T-helper 1 cell treated with Interleukin-12 subunit alpha and Interleukin-12 subunit beta and Interleukin-4 antibody, amounts not matched to agents 30 ng/mL and 1 ng/mL, for 36 hours (primary cell): ENCODE measurements around the gene LARGE1. TPM values are rescaled to one million over a fixed set of nuclear protein-coding genes. Genes with fewer than 3 reads are reported as not detected.

ENCODE experiments used
- intact Hi-C: fragments of 100-400 bp; cut with micrococcal nuclease; formaldehyde crosslinking; loops from one replicate; pipeline ENCODE4 v1.15.1; 2024
- total RNA-seq: library from RNA; stranded (reverse); gene quantifications from 2 replicates; pipeline ENCODE4 v1.2.3, GENCODE V29; 2022

LARGE1 gene
- total RNA-seq, 1 donor from 2014 or later = 0.32 TPM

DNA sequence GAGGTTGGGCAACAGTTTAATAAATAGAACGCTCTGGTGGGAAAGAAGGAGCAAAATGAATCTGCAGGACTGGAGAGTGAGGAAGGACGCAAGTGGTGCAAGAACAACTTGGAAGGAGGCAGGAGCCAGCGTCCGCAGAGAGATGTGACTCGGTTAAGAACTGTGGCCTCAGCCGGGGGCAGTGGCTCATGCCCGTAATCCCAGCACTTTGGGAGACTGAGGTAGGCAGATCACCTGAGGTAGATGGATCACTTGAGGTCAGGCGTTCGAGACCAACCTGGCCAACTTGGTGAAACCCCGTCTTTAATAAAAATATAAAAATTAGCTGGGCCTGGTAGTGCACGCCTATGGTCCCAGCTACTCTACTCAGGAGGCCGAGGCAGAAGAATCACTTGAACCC lies 319.7 kb downstream of the LARGE1 start:
- intact Hi-C loops = no loop called here

DNA sequence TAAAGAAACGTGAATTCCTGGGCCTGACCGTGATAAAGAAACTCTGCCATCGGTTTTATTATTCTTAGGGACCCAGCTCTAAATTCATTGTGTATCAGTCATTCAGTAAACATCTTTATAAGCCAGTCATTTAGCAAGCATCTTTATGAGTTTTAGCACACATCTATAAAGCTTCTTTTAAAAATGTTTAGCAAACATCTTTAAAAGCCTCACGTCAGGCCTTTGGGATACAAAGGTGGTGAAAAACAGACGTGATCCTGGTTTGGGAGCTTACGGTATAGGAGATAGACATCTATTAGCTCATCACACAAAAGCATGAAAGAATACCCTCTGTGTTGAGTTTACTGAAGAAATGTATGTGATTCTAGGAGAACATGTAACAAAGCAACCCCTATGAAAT lies 320.2 kb downstream of the LARGE1 start:
- intact Hi-C loops = no loop called here

DNA sequence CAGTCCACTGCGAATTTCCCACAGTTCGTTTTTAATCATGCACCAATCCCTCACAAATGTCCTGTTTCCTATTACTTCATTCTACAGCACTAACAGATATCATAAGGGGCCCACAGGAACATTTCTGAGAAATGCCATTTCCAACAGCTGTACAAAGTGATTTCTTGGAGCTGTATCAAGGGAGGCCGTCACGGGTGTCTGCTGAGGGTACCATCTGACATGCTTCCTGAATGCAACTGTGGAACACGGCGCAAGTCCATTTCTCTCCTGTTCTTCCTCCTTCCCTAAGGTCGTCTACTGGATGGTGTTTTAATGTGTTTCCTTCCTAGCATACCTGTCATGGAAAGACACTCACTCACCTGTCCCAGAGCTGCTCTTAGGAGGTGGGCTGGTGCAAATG lies 320.7 kb downstream of the LARGE1 start:
- intact Hi-C loops = no loop called here

DNA sequence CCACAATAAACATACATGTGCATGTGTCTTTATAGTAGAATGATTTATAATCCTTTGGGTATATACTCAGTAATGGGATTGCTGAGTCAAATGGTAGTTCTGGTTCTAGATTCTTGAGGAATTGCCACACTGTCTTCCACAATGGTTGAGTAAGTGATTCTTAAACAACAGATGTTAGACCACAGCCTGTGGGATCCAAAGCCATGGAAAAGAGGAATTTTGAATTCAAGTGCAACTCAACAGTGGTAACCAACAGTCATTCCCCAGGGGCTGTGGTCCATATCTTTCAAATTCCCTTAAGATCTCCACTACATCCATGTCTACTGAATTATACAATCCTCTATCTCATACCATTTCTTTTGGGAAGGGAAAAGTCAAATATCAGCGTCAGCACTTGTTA lies 321.5 kb downstream of the LARGE1 start:
- intact Hi-C loops = no loop called here

DNA sequence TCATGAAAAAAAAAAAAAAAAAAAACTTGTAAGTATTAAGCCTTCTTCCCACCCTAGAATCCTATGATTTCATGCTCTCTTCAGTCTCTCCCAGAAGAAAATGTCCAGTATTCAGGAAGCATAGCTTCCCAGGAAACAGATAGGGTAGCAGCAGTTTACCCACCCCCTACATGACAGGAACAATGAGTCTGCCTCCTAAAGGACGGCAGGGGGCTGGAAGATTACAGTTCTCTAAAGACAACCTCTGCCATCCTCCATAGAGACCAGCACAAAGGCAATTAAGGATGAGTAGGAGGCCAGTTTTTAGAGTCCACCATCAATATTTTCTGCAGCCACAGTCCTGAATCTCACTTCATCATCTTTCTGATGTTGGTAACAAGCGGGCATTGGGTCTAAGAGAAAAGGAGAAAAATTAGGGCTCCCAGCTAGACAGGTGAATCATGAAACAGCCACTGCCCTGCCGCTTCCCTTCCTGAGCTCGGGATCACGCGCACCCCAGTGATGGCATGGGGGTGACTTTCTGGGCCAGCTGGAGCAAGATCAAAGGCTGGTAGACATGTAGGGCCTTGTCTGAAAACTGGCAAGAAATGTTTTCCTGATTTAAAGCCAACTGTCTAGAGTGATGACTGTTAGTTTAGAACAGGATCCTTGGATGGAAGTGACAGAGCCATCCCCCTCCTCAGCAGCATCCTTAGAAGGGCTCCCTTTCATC lies 322.8 kb downstream of the LARGE1 start:
- intact Hi-C loops = no loop called here

DNA sequence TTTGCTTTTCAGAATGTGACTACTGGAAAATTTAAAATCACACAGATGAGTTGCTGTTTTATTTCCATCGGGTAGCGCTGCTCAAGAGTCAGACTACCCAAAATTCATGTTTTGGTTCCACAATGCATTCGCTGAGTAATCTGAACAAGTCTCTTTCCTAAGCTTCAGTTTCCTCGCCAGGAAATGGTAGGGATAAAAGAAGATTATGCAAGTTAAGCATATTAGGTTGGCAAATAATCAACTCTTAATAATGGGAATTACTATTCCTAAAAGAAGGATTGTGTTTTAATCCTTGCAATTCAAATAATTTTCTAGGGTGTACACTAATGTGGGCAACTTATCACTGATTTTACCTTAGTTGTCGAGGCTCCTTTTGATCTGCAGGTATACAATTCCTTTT lies 326.5 kb downstream of the LARGE1 start:
- intact Hi-C loops = no loop called here

DNA sequence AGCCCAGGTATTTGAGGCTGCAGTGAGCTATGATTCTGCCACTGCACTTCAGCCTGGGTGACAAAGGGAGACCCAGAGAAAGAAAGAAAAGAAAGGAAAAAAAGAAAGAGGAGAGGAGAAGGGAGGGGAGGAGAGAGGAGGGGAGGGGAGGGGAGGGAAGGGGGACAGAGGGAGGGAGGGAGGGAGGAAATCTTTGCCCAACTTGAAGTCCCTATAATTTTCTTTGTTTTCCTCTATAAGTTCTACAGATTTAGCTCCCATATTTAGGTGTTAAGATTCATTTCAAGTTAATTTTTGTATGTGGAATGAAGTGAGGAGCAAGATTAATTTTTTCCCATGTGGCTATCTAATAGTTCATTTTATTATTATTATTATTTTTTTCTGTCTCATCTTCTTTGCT lies 328.3 kb downstream of the LARGE1 start:
- intact Hi-C loops = no loop called here

DNA sequence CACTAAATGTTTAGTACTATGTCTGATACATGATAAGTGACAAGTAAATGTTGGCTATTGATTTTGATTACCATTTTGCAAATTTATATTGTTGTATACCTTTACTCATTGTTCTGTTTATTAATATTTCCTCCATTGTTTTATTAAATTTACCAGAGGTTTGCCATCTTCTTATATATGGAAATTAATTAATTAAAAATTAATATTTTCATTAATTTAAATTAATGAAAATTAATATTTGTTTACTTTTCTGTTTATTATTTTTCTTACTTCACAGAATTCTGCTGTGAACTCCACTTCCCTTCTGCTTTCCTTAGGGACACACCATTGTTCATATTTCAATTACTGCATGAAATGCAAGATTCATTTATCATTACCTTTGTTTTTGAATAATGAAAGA lies 331.0 kb downstream of the LARGE1 start:
- intact Hi-C loops = no loop called here

DNA sequence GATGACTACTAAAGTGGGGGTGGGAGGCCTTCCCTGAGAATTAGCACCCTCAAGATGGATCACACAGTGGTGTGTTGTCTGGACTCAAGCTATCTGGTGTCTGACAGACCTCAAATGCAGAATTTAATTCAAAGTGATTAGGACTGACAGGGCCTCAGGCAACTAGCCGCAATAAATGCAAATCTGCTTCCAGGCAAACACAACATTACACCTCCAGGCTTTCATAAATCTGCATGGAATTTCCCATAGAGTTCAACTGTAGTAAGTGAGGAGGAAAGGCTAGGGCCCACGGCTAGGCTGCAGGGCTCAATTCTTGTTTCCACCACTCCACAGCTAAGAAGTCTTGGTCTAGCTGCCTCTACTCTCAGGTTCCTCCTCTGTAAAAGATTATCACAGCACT lies 331.4 kb downstream of the LARGE1 start:
- intact Hi-C loops = no loop called here

DNA sequence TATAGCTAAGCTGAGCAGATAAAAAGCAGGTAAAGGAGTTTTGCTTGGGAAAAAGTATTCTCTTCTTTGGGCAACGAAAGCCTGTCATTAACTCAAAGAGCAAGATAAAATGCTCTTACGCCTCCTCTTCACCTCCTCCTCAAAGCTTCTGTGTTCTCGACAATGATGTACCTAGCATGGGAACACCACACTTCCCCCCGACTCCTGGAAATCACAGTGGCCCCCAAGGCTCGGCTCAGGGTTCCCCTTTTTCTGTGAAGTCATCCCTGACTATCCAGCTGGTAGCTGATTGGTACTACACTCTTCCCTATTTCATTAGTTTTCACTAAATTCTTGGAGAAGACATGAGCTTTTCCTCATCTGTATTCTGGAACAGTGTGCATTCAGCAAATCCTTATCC lies 336.1 kb downstream of the LARGE1 start:
- intact Hi-C loops = no loop called here

DNA sequence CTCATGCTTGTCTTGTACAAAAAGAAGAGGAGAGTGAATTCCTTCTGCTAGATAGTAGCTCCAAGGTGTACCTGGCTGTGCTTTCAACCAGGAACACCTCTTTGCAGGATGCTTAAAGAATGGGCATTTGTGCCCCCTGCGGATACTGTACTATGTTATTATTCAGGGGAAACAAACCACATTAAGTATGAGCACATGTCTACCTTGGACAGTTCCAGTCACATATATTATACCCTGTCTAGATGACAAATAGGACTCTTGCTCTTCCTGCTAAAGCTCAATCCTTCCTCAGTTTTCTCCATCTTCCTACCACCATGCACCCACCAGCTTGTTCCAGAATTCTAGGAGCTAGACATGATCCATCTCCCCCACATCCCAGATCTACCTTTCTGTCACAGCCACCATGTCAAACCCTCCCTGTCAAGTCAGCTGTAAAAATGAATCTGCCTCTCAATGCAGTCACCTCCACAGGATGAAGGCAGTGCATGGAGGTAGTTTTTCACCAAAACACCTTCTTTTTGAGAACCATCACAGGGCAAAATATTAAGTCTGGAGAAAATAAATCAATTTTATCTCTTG lies 337.4 kb downstream of the LARGE1 start:
- intact Hi-C loops = no loop called here

DNA sequence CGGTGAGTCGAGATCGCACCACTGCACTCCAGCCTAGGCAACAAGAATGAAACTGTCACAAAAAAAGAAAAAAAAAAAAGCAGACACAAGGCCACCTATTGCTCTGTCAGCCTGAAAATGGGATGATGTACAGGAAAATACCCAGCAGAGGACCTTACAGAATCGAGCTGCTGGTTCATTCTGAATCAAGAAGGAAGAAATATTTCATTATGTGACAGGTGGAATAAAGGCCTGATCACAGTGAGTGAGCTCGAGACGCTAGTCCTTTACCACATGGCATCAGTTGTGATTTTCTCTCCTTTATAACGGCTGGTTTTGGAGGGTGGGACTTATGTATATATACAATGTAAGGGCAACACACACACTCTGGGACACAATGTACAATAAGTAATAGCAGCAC lies 340.0 kb downstream of the LARGE1 start:
- intact Hi-C loops = no loop called here

DNA sequence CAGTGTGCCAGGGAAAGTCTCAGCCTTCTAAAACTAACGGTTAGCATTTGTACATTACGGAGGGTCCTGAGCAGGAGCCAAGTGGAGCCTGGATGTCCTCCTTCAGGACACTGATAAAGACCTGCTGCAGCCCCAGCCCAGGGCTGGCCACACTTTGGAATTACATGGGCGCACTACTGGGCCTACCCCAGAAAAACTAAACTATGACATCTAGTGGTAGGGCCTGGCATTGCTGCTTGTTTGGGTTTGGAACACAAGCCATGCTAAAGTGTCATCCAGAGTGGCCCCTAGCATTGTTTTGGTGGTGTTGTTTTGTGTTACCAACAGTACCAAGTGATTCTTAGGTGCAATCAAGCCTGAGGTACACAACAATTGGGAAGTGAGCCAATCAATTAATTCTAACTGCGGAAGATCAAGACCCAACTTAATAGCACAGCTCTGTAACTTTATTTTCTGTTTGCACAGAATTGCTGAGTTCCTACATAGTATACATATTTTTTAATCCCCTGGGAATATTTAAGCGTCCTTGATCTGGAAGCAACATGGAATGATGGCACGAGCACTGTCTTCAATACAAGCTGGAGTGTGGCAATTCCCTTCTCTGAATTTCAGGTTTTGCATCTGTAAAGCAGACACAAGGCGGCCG lies 340.7 kb downstream of the LARGE1 start:
- intact Hi-C loops = loop anchor here (1.0 kb wide), 1 partner anchor 60 kb away; no protein-coding TSS in a partner anchor

DNA sequence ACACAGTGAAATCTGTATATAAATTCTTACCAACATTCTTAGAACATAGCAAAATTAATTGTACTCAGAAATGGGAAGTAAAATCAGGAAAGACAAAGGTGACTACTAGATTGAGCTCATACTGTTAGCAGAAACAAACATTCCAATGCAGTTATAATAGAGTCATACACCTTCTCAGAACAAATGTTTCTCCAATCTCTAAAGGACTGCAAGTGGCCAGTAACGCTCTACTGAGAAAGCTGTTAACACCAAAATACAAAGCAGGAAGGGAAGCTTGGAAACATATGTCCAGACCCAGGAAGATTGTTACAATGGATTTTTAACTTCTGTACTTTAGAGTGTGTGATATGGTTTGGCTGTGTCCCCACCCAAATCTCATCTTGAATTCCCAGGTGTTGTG lies 341.5 kb downstream of the LARGE1 start:
- intact Hi-C loops = loop anchor here (1.0 kb wide), 1 partner anchor 59 kb away; no protein-coding TSS in a partner anchor

DNA sequence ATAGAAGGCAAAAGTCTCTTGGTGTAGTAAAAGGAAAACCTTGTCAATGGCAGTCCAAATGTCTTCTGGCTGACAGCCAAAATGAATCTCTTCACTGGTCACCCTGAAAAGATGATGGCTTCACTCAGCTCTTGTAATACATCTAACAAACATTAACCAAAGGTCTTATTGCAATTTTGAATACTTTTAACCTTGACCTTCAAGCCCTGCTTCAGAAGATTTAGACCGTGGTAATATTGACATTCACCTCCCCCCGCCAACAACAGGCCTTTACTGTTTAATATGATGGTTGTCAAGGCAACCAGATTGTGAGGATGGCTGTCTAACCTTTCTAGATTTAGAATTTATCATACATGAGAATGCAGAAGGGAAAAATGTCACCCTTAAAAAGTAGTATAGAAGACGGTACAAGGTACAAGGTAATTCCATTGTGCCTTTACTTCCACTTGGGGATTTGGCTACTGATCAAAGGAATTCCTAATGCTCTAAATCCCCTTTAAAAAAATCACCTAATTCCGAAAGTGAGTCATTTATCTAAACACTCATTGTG lies 342.3 kb downstream of the LARGE1 start:
- intact Hi-C loops = no loop called here

DNA sequence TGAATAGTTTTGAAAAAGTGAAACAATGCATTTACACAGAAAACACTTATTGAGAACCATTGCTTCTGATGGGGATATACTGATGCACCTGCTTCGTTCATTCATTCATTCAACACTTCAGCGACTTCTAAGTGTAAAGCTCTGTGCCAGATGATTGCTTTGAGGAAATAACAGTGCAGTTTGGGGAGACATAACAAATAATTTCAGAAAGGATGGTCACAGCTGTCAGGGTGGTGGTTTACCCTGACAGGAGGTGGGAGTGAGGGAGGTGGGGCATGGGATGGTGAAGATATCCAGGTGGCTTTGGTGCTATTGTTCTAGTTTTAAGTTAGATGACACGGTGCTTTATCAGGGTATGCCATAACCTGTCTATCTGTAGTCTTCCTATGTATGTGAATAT lies 344.1 kb downstream of the LARGE1 start:
- intact Hi-C loops = no loop called here

DNA sequence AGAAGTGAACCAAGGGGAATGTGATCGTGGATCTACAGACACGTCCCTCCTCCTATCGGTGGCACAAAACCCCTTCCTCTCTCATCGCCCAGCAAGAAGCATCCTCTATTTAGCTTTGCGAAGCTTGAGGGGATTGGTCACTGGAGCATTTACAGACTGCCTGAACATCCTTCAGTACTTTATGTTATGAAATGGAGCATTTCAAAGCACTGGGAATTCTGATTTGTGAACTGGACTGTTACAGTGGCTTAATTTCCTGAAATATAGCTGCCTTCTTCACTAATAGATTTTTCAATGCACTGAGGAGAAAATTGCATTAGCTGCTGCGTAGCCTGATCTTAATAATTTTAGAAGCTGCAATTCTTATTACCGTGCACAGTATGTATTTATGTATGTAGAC lies 344.5 kb downstream of the LARGE1 start:
- intact Hi-C loops = no loop called here

DNA sequence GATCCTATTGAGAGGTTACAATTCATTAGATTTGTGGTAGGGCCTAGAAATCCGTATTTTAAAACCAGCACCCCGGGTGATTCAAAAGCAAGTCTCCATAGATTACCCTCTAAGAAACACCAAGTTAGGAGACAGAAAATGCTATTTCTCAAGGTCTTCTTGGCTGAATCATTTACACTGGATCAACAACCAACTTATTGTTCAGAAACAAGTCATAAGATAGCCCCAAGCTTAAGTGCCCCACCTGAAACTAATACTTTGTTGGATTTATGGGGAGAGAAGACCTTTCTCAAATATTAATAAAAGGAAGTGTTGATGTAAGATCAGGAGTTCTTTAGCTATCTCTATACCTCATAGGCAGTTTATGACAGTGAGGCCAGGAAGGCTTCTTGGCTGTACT lies 345.2 kb downstream of the LARGE1 start:
- intact Hi-C loops = no loop called here

DNA sequence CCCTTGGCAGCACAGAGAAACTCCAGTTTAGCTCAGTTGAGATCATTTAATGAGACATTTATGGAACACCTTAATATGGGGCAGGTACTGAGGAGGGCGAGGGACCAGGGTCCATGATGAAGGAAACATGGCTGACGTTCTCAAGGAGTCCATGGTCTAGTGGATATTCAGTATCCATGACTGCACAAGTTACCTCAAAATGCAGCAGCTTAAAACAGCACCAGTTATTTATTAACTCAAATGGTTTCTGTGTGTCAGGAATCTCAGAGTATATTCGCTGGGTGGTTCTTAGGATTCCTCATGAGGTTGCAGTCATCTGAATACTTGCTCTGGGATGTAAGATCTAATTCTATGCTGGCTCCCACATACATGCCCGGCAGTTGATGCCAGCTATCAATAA lies 346.8 kb downstream of the LARGE1 start:
- intact Hi-C loops = no loop called here

DNA sequence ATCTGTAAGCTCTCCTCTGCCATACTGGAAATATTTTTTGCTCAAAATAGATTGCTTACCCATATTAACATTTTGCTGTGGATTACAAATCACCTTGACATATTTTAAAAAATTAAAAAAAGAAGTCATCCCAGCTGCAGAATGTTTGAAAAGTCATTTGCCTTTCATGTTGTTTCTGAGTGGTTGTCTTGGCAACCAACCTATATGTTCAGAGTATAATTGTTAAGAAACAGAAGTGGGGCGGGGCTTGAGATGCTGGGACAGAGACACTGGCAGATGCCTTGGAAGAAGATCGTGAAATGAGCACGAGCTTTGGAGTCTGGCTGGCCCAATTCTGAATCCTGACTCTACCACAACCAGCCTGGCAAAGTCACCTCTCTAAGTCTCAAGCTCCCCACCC lies 348.2 kb downstream of the LARGE1 start:
- intact Hi-C loops = no loop called here

DNA sequence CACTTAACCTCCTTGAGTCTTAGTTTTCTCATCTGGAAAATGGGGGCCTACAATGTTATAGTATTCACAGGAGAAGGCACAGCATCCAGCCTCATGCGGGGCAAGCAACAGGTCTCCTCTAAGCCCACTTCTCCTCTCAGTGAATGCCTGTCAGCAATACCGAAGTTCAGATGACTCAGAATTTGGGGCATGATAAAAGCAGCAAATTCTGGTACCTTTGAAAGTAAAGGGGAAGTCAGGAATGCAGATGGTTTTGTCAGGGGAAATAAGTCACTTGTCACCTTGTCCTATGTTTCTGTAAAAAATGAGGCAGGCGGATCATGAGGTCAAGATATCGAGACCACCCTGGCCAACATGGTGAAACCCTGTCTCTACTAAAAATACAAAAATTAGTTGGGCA lies 350.2 kb downstream of the LARGE1 start:
- intact Hi-C loops = no loop called here

DNA sequence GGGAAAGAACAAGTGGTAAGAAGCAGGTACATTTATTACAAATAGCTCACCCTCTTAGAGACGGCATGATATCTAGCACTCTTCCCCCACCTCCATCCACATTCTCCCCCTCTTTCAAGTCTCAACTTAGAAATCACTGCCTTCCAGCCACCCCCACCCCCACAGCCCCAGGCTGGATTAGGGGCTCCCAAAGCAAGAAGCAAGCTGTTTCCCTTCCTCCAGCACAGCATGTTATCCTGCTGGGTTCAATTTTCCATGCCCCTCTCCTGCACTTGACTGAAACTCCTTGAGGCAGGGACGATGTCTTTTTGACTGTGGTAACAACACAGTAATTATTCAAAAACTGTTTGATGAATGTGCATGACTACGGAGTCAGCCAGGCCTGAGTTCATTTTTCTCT lies 350.7 kb downstream of the LARGE1 start:
- intact Hi-C loops = no loop called here

DNA sequence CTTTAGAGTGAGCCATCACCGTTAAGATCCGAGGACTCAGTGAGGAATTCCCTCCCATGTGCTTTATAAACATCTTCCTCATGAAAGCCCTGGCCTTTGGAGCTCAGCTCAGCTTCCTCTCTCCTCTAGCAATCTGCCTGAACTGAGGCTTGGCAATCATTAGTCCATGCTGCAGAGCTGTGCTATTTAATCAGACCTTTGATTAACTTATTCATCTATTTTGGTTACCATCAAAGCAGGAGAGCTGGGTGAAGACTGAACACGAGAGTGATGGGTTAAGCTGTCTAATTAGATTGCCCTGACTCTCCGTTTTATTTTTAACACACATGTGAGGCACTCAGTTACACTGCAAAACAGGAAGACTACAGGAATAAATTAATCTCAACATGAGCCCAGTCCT lies 351.3 kb downstream of the LARGE1 start:
- intact Hi-C loops = no loop called here
